KMS-11 (cell line): Measurements from ENCODE around the gene KIF6.

ENCODE experiments used
- H2AFZ ChIP-seq: fragments of 200-600 bp; sonication (generic); 2 replicates; pipeline ENCODE4 v1.6.1; 2016; ENCODE audit warnings: antibody characterized with exemption, mixed run types, low read depth
- H3K27ac ChIP-seq: fragments of 200-600 bp; sonication (generic); 2 replicates; pipeline ENCODE4 v1.6.1; 2016; ENCODE audit warnings: mild to moderate bottlenecking, mixed run types
- H3K27me3 ChIP-seq: fragments of 200-600 bp; sonication (generic); 2 replicates; pipeline ENCODE4 v1.6.1; 2017; ENCODE audit warnings: mild to moderate bottlenecking, low read depth, mixed run types, moderate library complexity; ENCODE audit not compliant: insufficient read depth
- H3K36me3 ChIP-seq: fragments of 200-600 bp; sonication (generic); 2 replicates; pipeline ENCODE4 v1.6.1; 2017; ENCODE audit warnings: mild to moderate bottlenecking, mixed run types; ENCODE audit not compliant: insufficient read depth
- H3K4me1 ChIP-seq: fragments of 200-600 bp; sonication (generic); 2 replicates; pipeline ENCODE4 v1.6.1; 2016; ENCODE audit warnings: mild to moderate bottlenecking, low read depth, mixed run types; ENCODE audit not compliant: poor library complexity, severe bottlenecking
- H3K4me2 ChIP-seq: fragments of 200-600 bp; sonication (generic); 2 replicates; pipeline ENCODE4 v1.7.0; 2016; ENCODE audit warnings: mild to moderate bottlenecking, mixed run types
- H3K4me3 ChIP-seq: fragments of 200-600 bp; sonication (generic); IDR thresholded peaks from 2 replicates; pipeline ENCODE4 v1.6.1; 2017; ENCODE audit warnings: low read depth, low read length, mixed read lengths; ENCODE audit not compliant: insufficient read depth
- H3K79me2 ChIP-seq: fragments of 200-600 bp; sonication (generic); 2 replicates; pipeline ENCODE4 v1.6.1; 2016; ENCODE audit warnings: low read depth, mixed run types; ENCODE audit not compliant: insufficient read depth
- H3K9ac ChIP-seq: fragments of 200-600 bp; sonication (generic); 2 replicates; pipeline ENCODE4 v1.6.1; 2016; ENCODE audit warnings: mild to moderate bottlenecking, mixed run types
- H4K20me1 ChIP-seq: fragments of 200-600 bp; sonication (generic); 2 replicates; pipeline ENCODE4 v1.6.1; 2016; ENCODE audit warnings: mild to moderate bottlenecking, mixed run types; ENCODE audit not compliant: insufficient read depth
- TF ChIP-seq, protein P1 (sequence below): fragments of 200-600 bp; sonication (generic); conservative IDR thresholded peaks from 2 replicates; pipeline ENCODE4 v1.6.1; 2017; ENCODE audit warnings: low read depth, mild to moderate bottlenecking, antibody characterized with exemption, low read length, moderate library complexity, mixed read lengths

KIF6 gene

GRCh38 chr6:39344821-39345280, 380.4 kb downstream of the KIF6 start:
- Histone ChIP-seq H3K9ac (no peak overlapping the region), H3K4me1 (no peaks in the 10 kb centered on the region), H3K27ac (no peak overlapping the region), H4K20me1 (no peaks in the 10 kb centered on the region), H3K27me3 (no peaks in the 10 kb centered on the region), H2AFZ (no peak overlapping the region), H3K36me3 (no peaks in the 10 kb centered on the region), H3K4me3 (no peak overlapping the region), H3K79me2 (no peaks in the 10 kb centered on the region), H3K4me2 (no peak overlapping the region)
- TF ChIP-seq, protein P1, sequence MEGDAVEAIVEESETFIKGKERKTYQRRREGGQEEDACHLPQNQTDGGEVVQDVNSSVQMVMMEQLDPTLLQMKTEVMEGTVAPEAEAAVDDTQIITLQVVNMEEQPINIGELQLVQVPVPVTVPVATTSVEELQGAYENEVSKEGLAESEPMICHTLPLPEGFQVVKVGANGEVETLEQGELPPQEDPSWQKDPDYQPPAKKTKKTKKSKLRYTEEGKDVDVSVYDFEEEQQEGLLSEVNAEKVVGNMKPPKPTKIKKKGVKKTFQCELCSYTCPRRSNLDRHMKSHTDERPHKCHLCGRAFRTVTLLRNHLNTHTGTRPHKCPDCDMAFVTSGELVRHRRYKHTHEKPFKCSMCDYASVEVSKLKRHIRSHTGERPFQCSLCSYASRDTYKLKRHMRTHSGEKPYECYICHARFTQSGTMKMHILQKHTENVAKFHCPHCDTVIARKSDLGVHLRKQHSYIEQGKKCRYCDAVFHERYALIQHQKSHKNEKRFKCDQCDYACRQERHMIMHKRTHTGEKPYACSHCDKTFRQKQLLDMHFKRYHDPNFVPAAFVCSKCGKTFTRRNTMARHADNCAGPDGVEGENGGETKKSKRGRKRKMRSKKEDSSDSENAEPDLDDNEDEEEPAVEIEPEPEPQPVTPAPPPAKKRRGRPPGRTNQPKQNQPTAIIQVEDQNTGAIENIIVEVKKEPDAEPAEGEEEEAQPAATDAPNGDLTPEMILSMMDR = no peak

DNA sequence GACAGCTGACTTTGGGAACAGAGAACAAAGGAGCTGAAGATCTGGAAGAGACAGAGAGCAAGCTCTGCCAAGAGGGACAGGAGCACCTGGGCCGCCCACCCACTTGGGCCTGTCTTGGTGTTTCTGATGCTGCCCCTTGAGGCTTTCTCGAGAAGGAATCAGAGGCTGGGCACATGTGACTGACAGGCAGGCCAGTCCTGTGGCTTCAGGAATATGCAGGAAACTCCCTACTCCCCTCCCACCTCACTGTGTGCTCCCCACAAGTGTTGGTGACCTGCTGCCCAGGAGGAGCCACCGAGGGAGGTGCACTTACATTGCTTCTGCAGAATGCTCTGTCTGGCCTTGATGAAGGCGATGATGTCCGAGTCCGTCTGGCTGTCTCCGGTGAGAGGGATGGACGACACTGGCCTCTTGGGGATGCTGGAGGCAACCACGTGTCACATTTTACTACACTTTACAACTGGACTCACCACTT, 381.8 kb downstream of the KIF6 start:
- no peaks in the 10 kb centered on the region for H3K36me3 ChIP-seq
- H4K20me1 ChIP-seq = no peaks in the 10 kb centered on the region
- no peak overlapping the region for H3K4me3 ChIP-seq
- no peak overlapping the region for H3K27ac ChIP-seq
- no peaks in the 10 kb centered on the region for H3K4me1 ChIP-seq
- TF ChIP-seq, protein P1 = no peak
- H3K9ac ChIP-seq = no peak overlapping the region
- H2AFZ ChIP-seq = no peak overlapping the region
- H3K4me2 ChIP-seq = no peak overlapping the region
- H3K27me3 ChIP-seq = no peaks in the 10 kb centered on the region
- H3K79me2 ChIP-seq = no peaks in the 10 kb centered on the region

- Histone ChIP-seq H3K36me3 (no peaks in the 10 kb centered on the region), H3K4me1 (no peaks in the 10 kb centered on the region), H3K9ac (no peak overlapping the region), H3K27ac (no peak overlapping the region), H4K20me1 (no peaks in the 10 kb centered on the region), H3K79me2 (no peaks in the 10 kb centered on the region), H3K4me2 (no peak overlapping the region), H3K4me3 (no peak overlapping the region), H2AFZ (no peak overlapping the region), H3K27me3 (no peaks in the 10 kb centered on the region)
- TF ChIP-seq, protein P1 = no peak
Observed at GRCh38 chr6:39342692-39343395, 382.4 kb downstream of the KIF6 start.

DNA sequence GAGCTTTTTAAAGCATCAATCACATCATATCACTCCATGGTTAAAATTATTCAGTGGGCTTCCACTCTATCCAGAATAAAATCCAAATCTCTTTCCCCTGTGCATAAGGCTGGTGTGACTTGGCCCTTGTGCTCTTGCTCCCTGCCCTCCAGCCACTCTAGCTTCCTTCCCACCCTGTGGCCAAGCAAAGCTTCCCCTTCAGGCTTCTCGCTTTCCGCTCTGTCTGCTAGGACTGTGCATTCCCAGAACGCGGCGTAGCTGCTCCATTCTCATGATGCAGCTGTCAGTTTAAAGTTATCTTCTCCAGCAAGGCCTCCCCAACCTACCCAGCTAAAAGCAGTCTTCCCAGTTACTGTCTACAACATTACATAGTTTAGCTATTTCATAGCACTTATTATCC, 383.3 kb downstream of the KIF6 start:
- no peak overlapping the region for H2AFZ ChIP-seq
- TF ChIP-seq, protein P1 = no peak

More for the DNA sequence above, 383.3 kb downstream of the KIF6 start:
- no peaks in the 10 kb centered on the region for H3K79me2 ChIP-seq
- H3K4me2 ChIP-seq = no peak overlapping the region
- H3K4me1 ChIP-seq = no peaks in the 10 kb centered on the region
- H3K36me3 ChIP-seq = no peaks in the 10 kb centered on the region
- H3K9ac ChIP-seq = no peak overlapping the region
- H3K27me3 ChIP-seq = no peaks in the 10 kb centered on the region
- no peak overlapping the region for H3K4me3 ChIP-seq
- no peaks in the 10 kb centered on the region for H4K20me1 ChIP-seq
- no peak overlapping the region for H3K27ac ChIP-seq
